ENCODE measurements around the gene ADRA2C. TPM values are rescaled to one million over a fixed set of nuclear protein-coding genes. Genes with fewer than 3 reads are reported as not detected.
A peak's percentile ranks its signal among the peaks of the same experiment; 100 is the strongest.

ADRA2C gene
- total RNA-seq (2014; rRNA removed) (0.52 TPM in 1 of 2 replicates, not detected in the other), Bru-seq, nascent RNA (not detected), BruChase-seq, experiment 1, labeled RNA remaining after a 6-hour chase (not detected), BruChase-seq, experiment 2, labeled RNA remaining after a 2-hour chase (not detected)
- long read RNA-seq: 0 reads

- intact Hi-C loops (cut with micrococcal nuclease): no loop called here
- Histone ChIP-seq H3K36me3 (ENCODE audit: low read depth, low read length) (no peaks in the 10 kb centered on the region), H3K79me2 (ENCODE audit: low read length) (no peaks in the 10 kb centered on the region), H3K4me3 (ENCODE audit: low read length) (no peak within 1 kb of the TSS), H4K20me1 (ENCODE audit: low read length) (no peaks in the 10 kb centered on the region), H2AFZ (ENCODE audit: low read length) (no peak within 1 kb of the TSS), H3K9me3 (ENCODE audit: low read length) (no peaks in the 10 kb centered on the region), H3F3A (ENCODE audit: low read length, unreplicated experiment) (no peaks in the 10 kb centered on the region), H3K4me2 (ENCODE audit: low read length) (peak within 1 kb of the TSS; percentile 53; the same call in 1 of the 2 replicates), H3K4me1 (ENCODE audit: insufficient read depth, low read length) (no peaks in the 10 kb centered on the region), H3K9ac (ENCODE audit: low read length) (no peak within 1 kb of the TSS), H3K27ac (ENCODE audit: low read length) (no peak within 1 kb of the TSS), H3K27me3 (ENCODE audit: low read length) (peaks cover 20% of the 10 kb centered on the region), H3K9me2 (replicated peaks; ENCODE audit: low read length) (no peaks in the 10 kb centered on the region)
- peak; percentile 18; the same call in 1 of the 2 replicates for ATAC-seq
- ChIA-PET POLR2A (ENCODE audit: unreplicated experiment) (no interaction called here), CTCF (no interaction called here)
- no peak for DNase-seq
- BruUV-seq (replicated peaks): no TSS peak
- no peak for TF ChIP-seq EZH2 (IDR thresholded peaks at IDR 0.05; ENCODE audit: low read length, unreplicated experiment)
- no peak for TF ChIP-seq EZH2phosphoT487 (IDR thresholded peaks at IDR 0.05; ENCODE audit: borderline replicate concordance, low read length)
- TF ChIP-seq CTCF (conservative IDR thresholded peaks at IDR 0.05; ENCODE audit: low read depth, low read length): no peak
Measured at GRCh38 chr4:3766036-3766784, at the start of gene ADRA2C. Gene ADRA2C (plus strand): TSS chr4:3766385. CDS start chr4:3766607, 222 bp downstream.

- DNase-seq: no peak
- ChIA-PET POLR2A (ENCODE audit: unreplicated experiment) (no interaction called here), CTCF (no interaction called here)
- BruUV-seq (replicated peaks): no TSS peak
- intact Hi-C loops (cut with micrococcal nuclease): no loop called here
- Histone ChIP-seq H3K27ac (ENCODE audit: low read length) (no peak overlapping the region), H3F3A (ENCODE audit: low read length, unreplicated experiment) (no peaks in the 10 kb centered on the region), H3K9ac (ENCODE audit: low read length) (no peak overlapping the region), H3K4me2 (ENCODE audit: low read length) (no peak overlapping the region), H2AFZ (ENCODE audit: low read length) (no peak overlapping the region), H3K4me1 (ENCODE audit: insufficient read depth, low read length) (no peaks in the 10 kb centered on the region), H3K9me2 (replicated peaks; ENCODE audit: low read length) (no peaks in the 10 kb centered on the region), H3K36me3 (ENCODE audit: low read depth, low read length) (no peaks in the 10 kb centered on the region), H3K79me2 (ENCODE audit: low read length) (no peaks in the 10 kb centered on the region), H3K27me3 (ENCODE audit: low read length) (peaks cover 42% of the 10 kb centered on the region), H4K20me1 (ENCODE audit: low read length) (no peaks in the 10 kb centered on the region), H3K9me3 (ENCODE audit: low read length) (no peaks in the 10 kb centered on the region), H3K4me3 (ENCODE audit: low read length) (no peak overlapping the region)
- ATAC-seq: no peak
- TF ChIP-seq EZH2 (IDR thresholded peaks at IDR 0.05; ENCODE audit: low read length, unreplicated experiment) (no peak), EZH2phosphoT487 (IDR thresholded peaks at IDR 0.05; ENCODE audit: borderline replicate concordance, low read length) (no peak), CTCF (conservative IDR thresholded peaks at IDR 0.05; ENCODE audit: low read depth, low read length) (no peak)
Measured at GRCh38 chr4:3716631-3717235, 49.5 kb upstream of the ADRA2C start.

GRCh38 chr4:3717241-3717640, 48.9 kb upstream of the ADRA2C start:
- Histone ChIP-seq H3K4me1 (ENCODE audit: insufficient read depth, low read length) (no peaks in the 10 kb centered on the region), H3K27me3 (ENCODE audit: low read length) (peaks cover 42% of the 10 kb centered on the region), H3K36me3 (ENCODE audit: low read depth, low read length) (no peaks in the 10 kb centered on the region), H4K20me1 (ENCODE audit: low read length) (no peaks in the 10 kb centered on the region), H3F3A (ENCODE audit: low read length, unreplicated experiment) (no peaks in the 10 kb centered on the region), H3K4me3 (ENCODE audit: low read length) (no peak overlapping the region), H3K4me2 (ENCODE audit: low read length) (no peak overlapping the region), H2AFZ (ENCODE audit: low read length) (no peak overlapping the region), H3K9me3 (ENCODE audit: low read length) (no peaks in the 10 kb centered on the region), H3K9me2 (replicated peaks; ENCODE audit: low read length) (no peaks in the 10 kb centered on the region), H3K9ac (ENCODE audit: low read length) (no peak overlapping the region), H3K27ac (ENCODE audit: low read length) (no peak overlapping the region), H3K79me2 (ENCODE audit: low read length) (no peaks in the 10 kb centered on the region)
- ChIA-PET CTCF (no interaction called here), POLR2A (ENCODE audit: unreplicated experiment) (no interaction called here)
- no peak for DNase-seq
- BruUV-seq (replicated peaks): no TSS peak
- no peak for TF ChIP-seq EZH2 (IDR thresholded peaks at IDR 0.05; ENCODE audit: low read length, unreplicated experiment)
- TF ChIP-seq EZH2phosphoT487 (IDR thresholded peaks at IDR 0.05; ENCODE audit: borderline replicate concordance, low read length): no peak
- intact Hi-C loops (cut with micrococcal nuclease): no loop called here
- no peak for ATAC-seq
